ENCODE data around the gene TRIM61.

The TRIM61 gene

DNA sequence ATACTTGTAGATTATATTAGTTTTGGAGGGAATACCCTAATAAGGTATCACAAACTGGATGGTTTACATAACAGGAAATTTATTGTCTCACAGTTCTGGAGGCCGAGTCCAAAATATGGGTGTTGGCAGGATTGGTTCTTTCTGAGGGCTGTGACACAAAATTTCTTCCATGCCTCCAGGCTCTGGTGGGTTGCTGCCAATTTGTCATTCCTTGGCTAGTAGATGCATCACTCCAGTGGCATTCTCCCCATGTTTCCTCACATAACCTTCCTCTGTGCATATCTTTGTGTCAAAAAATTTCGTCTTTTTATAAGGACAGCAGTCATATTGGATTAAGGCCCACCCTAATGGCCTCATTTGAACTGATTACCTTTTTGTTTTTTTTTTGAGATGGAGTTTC, 51.2 kb downstream of the TRIM61 start:
- no peak overlapping the region for H3K4me3 ChIP-seq
- H3K27ac ChIP-seq: no peak overlapping the region
- no peaks in the 10 kb centered on the region for H3K9me3 ChIP-seq
- no peaks in the 10 kb centered on the region for H3K36me3 ChIP-seq
- no peak for TF ChIP-seq CTCF (IDR thresholded peaks at IDR 0.05)
- DNase-seq: no peak
- intact Hi-C loops (cut with DNase I; ENCODE audit: low total_unique reads): no loop called here
- no peaks in the 10 kb centered on the region for H3K27me3 ChIP-seq
- peaks cover 0 to 5% (median 0%) of the 10 kb centered on the region in 4 donors for H3K4me1 ChIP-seq

GRCh38 chr4:164924670-164925238, 52.7 kb downstream of the TRIM61 start:
- Histone ChIP-seq H3K9me3 (no peaks in the 10 kb centered on the region), H3K27ac (no peak overlapping the region), H3K27me3 (no peaks in the 10 kb centered on the region), H3K4me3 (no peak overlapping the region), H3K36me3 (no peaks in the 10 kb centered on the region), H3K4me1 (peaks cover 0 to 5% (median 0%) of the 10 kb centered on the region in 4 donors)
- intact Hi-C loops (cut with DNase I; ENCODE audit: low total_unique reads): no loop called here
- no peak for DNase-seq
- TF ChIP-seq CTCF (IDR thresholded peaks at IDR 0.05): no peak

- Histone ChIP-seq H3K4me3 (no peak overlapping the region), H3K4me1 (no peaks in the 10 kb centered on the region), H3K27ac (no peak overlapping the region), H3K27me3 (no peaks in the 10 kb centered on the region), H3K36me3 (no peaks in the 10 kb centered on the region), H3K9me3 (no peaks in the 10 kb centered on the region)
- DNase-seq: no peak
- intact Hi-C loops (cut with DNase I; ENCODE audit: low total_unique reads): no loop called here
- TF ChIP-seq CTCF (IDR thresholded peaks at IDR 0.05): no peak
Observed at GRCh38 chr4:164918956-164919355, 58.5 kb downstream of the TRIM61 start.

Measured in tibial artery (tissue), 4 donors.